ENCODE data around the gene ARVCF. TPM values are rescaled to one million over a fixed set of nuclear protein-coding genes. Genes with fewer than 3 reads are reported as not detected.

Gene ARVCF
- total RNA-seq, 1 experiment from 2014 or later: 3.0 TPM

GRCh38 chr22:19965771-19966709 is 50.6 kb downstream of the ARVCF start:
- DNase-seq (ENCODE audit: low read depth in 1 of 2, low spot score in 2 of 2): no peak
- H3K36me3 ChIP-seq: peaks cover 82% of the 10 kb centered on the region

GRCh38 chr22:19964701-19965386 is 51.8 kb downstream of the ARVCF start:
- H3K4me3 ChIP-seq: no peak overlapping the region
- peaks cover 79% of the 10 kb centered on the region for H3K36me3 ChIP-seq

More at GRCh38 chr22:19965771-19966709, 50.6 kb downstream of the ARVCF start:
- no peak overlapping the region for H3K27ac ChIP-seq
- H3K9me3 ChIP-seq (replicated peaks): no peaks in the 10 kb centered on the region
- no peaks in the 10 kb centered on the region for H3K27me3 ChIP-seq (replicated peaks)
- no peak overlapping the region for H3K4me3 ChIP-seq
- no peaks in the 10 kb centered on the region for H3K4me1 ChIP-seq (replicated peaks)

GRCh38 chr22:19963863-19964642 is 52.6 kb downstream of the ARVCF start:
- H3K9me3 ChIP-seq (replicated peaks): no peaks in the 10 kb centered on the region
- H3K4me1 ChIP-seq (replicated peaks): no peaks in the 10 kb centered on the region
- no peak for DNase-seq (ENCODE audit: low read depth in 1 of 2, low spot score in 2 of 2)
- H3K27ac ChIP-seq: no peak overlapping the region
- H3K4me3 ChIP-seq: no peak overlapping the region
- H3K27me3 ChIP-seq (replicated peaks): no peaks in the 10 kb centered on the region
- H3K36me3 ChIP-seq: peaks cover 73% of the 10 kb centered on the region

More at GRCh38 chr22:19964701-19965386, 51.8 kb downstream of the ARVCF start:
- Histone ChIP-seq H3K27ac (no peak overlapping the region), H3K4me1 (replicated peaks) (no peaks in the 10 kb centered on the region), H3K27me3 (replicated peaks) (no peaks in the 10 kb centered on the region), H3K9me3 (replicated peaks) (no peaks in the 10 kb centered on the region)
- no peak for DNase-seq (ENCODE audit: low read depth in 1 of 2, low spot score in 2 of 2)

DNA sequence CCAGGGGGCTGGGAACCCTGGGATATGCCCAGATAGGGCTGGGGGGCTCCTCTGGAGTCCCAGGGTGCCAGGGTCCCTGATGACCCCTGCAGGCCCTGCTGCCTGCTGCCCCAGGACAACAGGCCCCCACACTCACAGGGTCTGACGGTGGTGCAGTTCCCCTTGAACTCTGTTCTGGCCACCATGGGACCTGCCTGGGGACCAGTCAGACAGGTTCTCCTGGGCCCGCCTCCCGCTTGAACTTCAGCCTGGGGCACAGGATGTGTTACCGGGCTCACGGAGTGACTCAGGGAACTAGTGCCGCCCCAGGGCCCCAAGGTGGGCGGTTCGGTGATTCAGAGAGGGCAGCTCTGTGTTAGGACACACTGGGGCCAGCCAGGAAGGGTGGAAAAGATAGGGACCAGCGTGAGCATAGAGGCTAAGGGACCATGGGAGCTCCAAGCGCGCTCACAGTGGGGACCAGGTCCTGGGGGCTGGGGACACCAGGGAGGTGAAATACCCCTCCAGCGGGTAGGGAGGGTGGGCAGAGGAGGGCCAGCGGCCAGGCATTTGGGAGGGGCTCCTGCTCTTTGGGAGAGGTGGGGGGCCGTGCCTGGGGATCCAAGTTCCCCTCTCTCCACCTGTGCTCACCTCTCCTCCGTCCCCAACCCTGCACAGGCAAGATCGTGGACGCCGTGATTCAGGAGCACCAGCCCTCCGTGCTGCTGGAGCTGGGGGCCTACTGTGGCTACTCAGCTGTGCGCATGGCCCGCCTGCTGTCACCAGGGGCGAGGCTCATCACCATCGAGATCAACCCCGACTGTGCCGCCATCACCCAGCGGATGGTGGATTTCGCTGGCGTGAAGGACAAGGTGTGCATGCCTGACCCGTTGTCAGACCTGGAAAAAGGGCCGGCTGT is 53.5 kb downstream of the ARVCF start:
- no peaks in the 10 kb centered on the region for H3K4me1 ChIP-seq (replicated peaks)
- no peak for DNase-seq (ENCODE audit: low read depth in 1 of 2, low spot score in 2 of 2)
- no peaks in the 10 kb centered on the region for H3K27me3 ChIP-seq (replicated peaks)
- no peak overlapping the region for H3K4me3 ChIP-seq
- H3K36me3 ChIP-seq: peaks cover 70% of the 10 kb centered on the region
- no peak overlapping the region for H3K27ac ChIP-seq
- H3K9me3 ChIP-seq (replicated peaks): no peaks in the 10 kb centered on the region

DNA sequence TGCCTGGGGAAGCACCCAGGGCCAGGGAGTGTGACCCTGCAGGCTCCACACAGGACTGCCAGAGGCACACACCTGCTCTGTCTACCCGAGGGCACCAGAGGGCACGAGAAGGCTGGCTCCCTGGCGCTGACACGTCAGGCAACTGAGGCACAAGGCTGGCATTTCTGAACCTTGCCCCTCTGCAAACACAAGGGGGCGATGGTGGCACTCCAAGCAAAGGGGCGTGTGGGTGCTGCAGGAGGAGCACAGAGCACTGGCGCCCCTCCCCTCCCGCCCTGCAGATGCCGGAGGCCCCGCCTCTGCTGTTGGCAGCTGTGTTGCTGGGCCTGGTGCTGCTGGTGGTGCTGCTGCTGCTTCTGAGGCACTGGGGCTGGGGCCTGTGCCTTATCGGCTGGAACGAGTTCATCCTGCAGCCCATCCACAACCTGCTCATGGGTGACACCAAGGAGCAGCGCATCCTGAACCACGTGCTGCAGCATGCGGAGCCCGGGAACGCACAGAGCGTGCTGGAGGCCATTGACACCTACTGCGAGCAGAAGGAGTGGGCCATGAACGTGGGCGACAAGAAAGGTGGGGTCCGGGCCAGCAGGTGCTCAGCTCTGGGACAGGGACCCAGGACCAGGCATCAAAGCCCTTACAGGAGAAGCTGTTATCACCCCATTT is 54.2 kb downstream of the ARVCF start:
- DNase-seq (ENCODE audit: low read depth in 1 of 2, low spot score in 2 of 2): peak; percentile 33 to 78
- H3K4me3 ChIP-seq: no peak overlapping the region
- no peaks in the 10 kb centered on the region for H3K27me3 ChIP-seq (replicated peaks)

DNA sequence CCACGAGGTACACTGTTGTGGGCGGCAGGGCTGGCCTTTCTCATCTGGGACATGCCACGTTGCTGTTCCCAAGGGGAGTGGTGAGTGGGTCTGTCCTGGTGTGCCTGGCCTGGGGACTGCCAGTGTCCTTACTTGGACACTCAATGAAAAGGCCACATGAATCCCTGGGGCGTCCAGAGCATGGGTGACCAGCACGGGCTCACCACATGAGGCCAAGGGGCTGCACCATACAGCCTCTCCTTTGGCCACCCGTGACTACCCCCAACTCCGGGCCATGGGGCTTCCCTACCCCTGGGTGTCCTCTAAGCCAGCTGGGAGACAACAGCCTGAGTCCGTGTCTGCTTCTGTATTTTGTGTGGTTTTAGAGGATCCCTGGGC is 54.8 kb downstream of the ARVCF start:
- H3K27me3 ChIP-seq (replicated peaks): no peaks in the 10 kb centered on the region
- no peaks in the 10 kb centered on the region for H3K4me1 ChIP-seq (replicated peaks)
- peaks cover 59% of the 10 kb centered on the region for H3K36me3 ChIP-seq
- H3K4me3 ChIP-seq: no peak overlapping the region
- no peak overlapping the region for H3K27ac ChIP-seq
- no peaks in the 10 kb centered on the region for H3K9me3 ChIP-seq (replicated peaks)
- DNase-seq (ENCODE audit: low read depth in 1 of 2, low spot score in 2 of 2): no peak

More for the DNA sequence above, 54.2 kb downstream of the ARVCF start:
- peaks cover 62% of the 10 kb centered on the region for H3K36me3 ChIP-seq
- H3K9me3 ChIP-seq (replicated peaks): no peaks in the 10 kb centered on the region
- no peak overlapping the region for H3K27ac ChIP-seq
- H3K4me1 ChIP-seq (replicated peaks): no peaks in the 10 kb centered on the region

DNA sequence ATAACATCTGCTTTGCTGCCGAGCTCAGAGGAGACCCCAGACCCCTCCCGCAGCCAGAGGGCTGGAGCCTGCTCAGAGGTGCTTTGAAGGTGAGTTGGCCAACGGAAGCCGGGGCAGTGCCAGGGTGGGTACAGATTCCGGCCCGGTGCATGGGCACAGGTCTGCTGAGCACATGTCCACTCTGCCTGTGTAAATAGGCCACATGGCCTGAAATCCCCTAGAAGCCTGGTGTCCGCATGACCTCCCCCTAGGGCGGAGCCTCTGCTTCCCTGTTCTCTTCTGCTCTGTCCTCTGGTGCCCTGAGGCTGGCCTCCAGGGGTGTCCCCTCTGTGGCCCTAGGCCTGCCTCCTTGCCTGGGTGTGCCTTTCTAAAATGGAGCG is 55.4 kb downstream of the ARVCF start:
- Histone ChIP-seq H3K27me3 (replicated peaks) (no peaks in the 10 kb centered on the region), H3K9me3 (replicated peaks) (no peaks in the 10 kb centered on the region), H3K4me1 (replicated peaks) (no peaks in the 10 kb centered on the region), H3K27ac (no peak overlapping the region), H3K36me3 (peaks cover 54% of the 10 kb centered on the region), H3K4me3 (no peak overlapping the region)
- DNase-seq (ENCODE audit: low read depth in 1 of 2, low spot score in 2 of 2): no peak

- no peaks in the 10 kb centered on the region for H3K9me3 ChIP-seq (replicated peaks)
- no peak overlapping the region for H3K4me3 ChIP-seq
- no peak overlapping the region for H3K27ac ChIP-seq
- no peaks in the 10 kb centered on the region for H3K4me1 ChIP-seq (replicated peaks)
- no peaks in the 10 kb centered on the region for H3K27me3 ChIP-seq (replicated peaks)
- no peak for DNase-seq (ENCODE audit: low read depth in 1 of 2, low spot score in 2 of 2)
- peaks cover 51% of the 10 kb centered on the region for H3K36me3 ChIP-seq
These were observed 56.0 kb downstream of the ARVCF start for GRCh38 chr22:19960491-19961200.

- Histone ChIP-seq H3K4me3 (no peak overlapping the region), H3K4me1 (replicated peaks) (no peaks in the 10 kb centered on the region), H3K27ac (no peak overlapping the region), H3K36me3 (peaks cover 57% of the 10 kb centered on the region), H3K27me3 (replicated peaks) (no peaks in the 10 kb centered on the region), H3K9me3 (replicated peaks) (no peaks in the 10 kb centered on the region)
- no peak for DNase-seq (ENCODE audit: low read depth in 1 of 2, low spot score in 2 of 2)
These were observed 56.8 kb downstream of the ARVCF start for GRCh38 chr22:19959587-19960490.

GRCh38 chr22:19959043-19959586 is 57.5 kb downstream of the ARVCF start:
- no peaks in the 10 kb centered on the region for H3K4me1 ChIP-seq (replicated peaks)
- no peak for DNase-seq (ENCODE audit: low read depth in 1 of 2, low spot score in 2 of 2)
- H3K36me3 ChIP-seq: peaks cover 55% of the 10 kb centered on the region
- no peaks in the 10 kb centered on the region for H3K27me3 ChIP-seq (replicated peaks)
- no peak overlapping the region for H3K27ac ChIP-seq
- H3K4me3 ChIP-seq: no peak overlapping the region
- H3K9me3 ChIP-seq (replicated peaks): no peaks in the 10 kb centered on the region

Measured in SJSA1 (cell line).